Small intestine (tissue), 7 donors: ENCODE results near the gene CNTN5. TPM values are rescaled to one million over a fixed set of nuclear protein-coding genes. Genes with fewer than 3 reads are reported as not detected.

Experiments used
- DNase-seq, 2 donors: peaks; one replicate each; pipeline versions ENCODE4 v3.0.0 to v3.0.0-alpha.2; 2013
- FAIRE-seq: peaks from 2 replicates; lab custom pipeline; 2012; peaks lifted over from hg19 to GRCh38; lab: Jason Lieb, UNC
- H3K27ac ChIP-seq, 3 donors: one replicate each; pipeline ENCODE4 v1.5.1; 2013; ENCODE audit warnings: low read length in 2 of 3, mild to moderate bottlenecking in 2 of 3, control low read depth in 1 of 3, inconsistent platforms in 1 of 3, low read depth in 1 of 3, moderate library complexity in 1 of 3
- H3K27me3 ChIP-seq, 3 donors: one replicate each; pipeline ENCODE4 v1.6.1; 2013; ENCODE audit warnings: low read length in 3 of 3, inconsistent platforms in 1 of 3; ENCODE audit not compliant: control insufficient read depth in 3 of 3, insufficient read depth in 3 of 3
- H3K36me3 ChIP-seq, 3 donors: one replicate each; pipeline ENCODE4 v1.6.1; 2013; ENCODE audit warnings: low read length in 3 of 3, inconsistent platforms in 1 of 3, low read depth in 1 of 3, mild to moderate bottlenecking in 1 of 3, moderate library complexity in 1 of 3; ENCODE audit not compliant: control insufficient read depth in 3 of 3, insufficient read depth in 2 of 3
- H3K4me1 ChIP-seq, 3 donors: one replicate each; pipeline ENCODE4 v1.6.1; 2013; ENCODE audit warnings: low read length in 2 of 3, inconsistent platforms in 1 of 3, low read depth in 1 of 3, mild to moderate bottlenecking in 1 of 3, moderate library complexity in 1 of 3; ENCODE audit not compliant: control insufficient read depth in 3 of 3, insufficient read depth in 2 of 3
- H3K4me3 ChIP-seq, 3 donors: one replicate each; pipeline ENCODE4 v1.5.1; 2013; ENCODE audit warnings: low read length in 3 of 3, control low read depth in 1 of 3, inconsistent platforms in 1 of 3, low read depth in 1 of 3, mild to moderate bottlenecking in 1 of 3, moderate library complexity in 1 of 3
- H3K9me3 ChIP-seq, 2 donors: one replicate each; pipeline ENCODE4 v1.6.1; 2013; ENCODE audit warnings: low read depth in 1 of 2, low read length in 1 of 2; ENCODE audit not compliant: control insufficient read depth in 2 of 2, insufficient read depth in 1 of 2
- WGBS, 3 donors: extraction: QIAGEN DNeasy Blood & Tissue Kit; methylation state at CpG; one replicate each; pipeline ENCODE4 v1.1.7; 2013; 5-methylcytosine and 5-hydroxymethylcytosine counted together
- polyA plus RNA-seq, 4 donors: library from polyadenylated mRNA; stranded (reverse) in 3 of 4; unstranded in 1 of 4; fragments of 200-250 nt in 3 of 4; fragments of 120-200 nt in 1 of 4; gene quantifications; one replicate each; pipeline versions ENCODE4 v1.2.1 to v1.2.3, GENCODE V29; 2013
- donor health status: healthy with polysubstance abuse.
- donor health status: control.
- donor health status: control.
- donor health status: Bipolar disorder and iron deficiency.
- donor health status: healthy.

CNTN5 gene
- polyA plus RNA-seq, 4 donors, result 0.04 to 0.09 TPM; not detected in 2

GRCh38 chr11:99316776-99317520, 296.2 kb downstream of the CNTN5 start:
- Histone ChIP-seq H3K4me1 (no peaks in the 10 kb centered on the region), H3K4me3 (no peak overlapping the region), H3K27ac (no peak overlapping the region), H3K9me3 (no peaks in the 10 kb centered on the region), H3K36me3 (no peaks in the 10 kb centered on the region), H3K27me3 (no peaks in the 10 kb centered on the region)
- WGBS, 3 donors, result 50 to 61% (median 55%) methylated on average over 13 of the region's 13 CpGs
- DNase-seq, result no peak
- FAIRE-seq, result no peak

DNA sequence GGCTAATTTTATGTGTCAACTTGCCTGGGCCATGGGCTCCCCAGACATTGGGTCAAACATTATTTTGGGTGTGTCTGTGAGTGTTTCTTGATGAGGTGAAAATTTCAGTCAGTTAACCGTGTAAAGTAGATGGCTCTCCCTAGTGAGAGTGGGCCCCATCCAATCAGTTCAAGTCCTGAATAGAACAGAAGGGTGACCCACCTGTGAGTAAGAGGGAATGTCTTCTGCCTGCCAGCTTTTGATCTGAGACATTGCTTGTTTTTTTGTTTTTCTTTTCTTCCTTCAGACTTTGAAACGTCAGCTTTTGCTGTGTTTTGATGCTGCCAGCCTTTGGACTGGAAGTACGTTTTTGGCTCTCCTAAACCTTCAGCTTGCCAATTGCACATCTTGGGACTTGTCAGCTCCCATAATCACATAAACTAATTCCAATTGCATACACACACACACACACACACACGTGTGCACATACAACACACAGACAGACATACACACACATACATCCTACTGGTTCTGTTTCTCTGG, 300.1 kb downstream of the CNTN5 start:
- Histone ChIP-seq H3K27me3 (no peaks in the 10 kb centered on the region), H3K4me3 (no peak overlapping the region), H3K36me3 (no peaks in the 10 kb centered on the region), H3K9me3 (no peaks in the 10 kb centered on the region), H3K4me1 (no peaks in the 10 kb centered on the region), H3K27ac (no peak overlapping the region)
- no peak for DNase-seq
- WGBS, 3 donors, result 60 to 65% (median 64%) methylated on average over 4 of the region's 4 CpGs
- FAIRE-seq, result no peak

DNA sequence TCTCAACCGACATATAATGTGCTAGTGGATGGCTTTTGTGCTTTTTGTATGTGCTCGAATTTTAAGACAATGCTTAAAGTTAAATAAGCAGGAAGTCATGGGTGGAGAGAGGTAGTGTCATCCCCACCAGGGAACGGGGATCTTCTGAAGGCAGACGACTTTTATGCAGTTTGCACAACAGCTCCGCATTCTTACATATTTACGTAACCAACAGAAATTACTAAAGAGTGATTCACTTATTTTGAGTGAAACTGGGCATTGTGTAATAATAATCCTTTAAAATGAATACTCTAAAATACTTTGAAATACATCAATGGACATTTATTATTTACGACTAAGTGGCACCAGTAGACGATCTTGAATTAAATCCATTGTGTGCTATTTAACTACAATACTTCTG, 305.1 kb downstream of the CNTN5 start:
- H3K27me3 ChIP-seq, result no peaks in the 10 kb centered on the region
- no peak for DNase-seq
- H3K4me3 ChIP-seq, result no peak overlapping the region
- no peaks in the 10 kb centered on the region for H3K36me3 ChIP-seq
- WGBS, 3 donors, result 69 to 76% (median 73%) methylated on average over 8 of the region's 8 CpGs
- no peak overlapping the region for H3K27ac ChIP-seq
- H3K9me3 ChIP-seq, result no peaks in the 10 kb centered on the region
- FAIRE-seq, result no peak
- H3K4me1 ChIP-seq, result no peaks in the 10 kb centered on the region

DNA sequence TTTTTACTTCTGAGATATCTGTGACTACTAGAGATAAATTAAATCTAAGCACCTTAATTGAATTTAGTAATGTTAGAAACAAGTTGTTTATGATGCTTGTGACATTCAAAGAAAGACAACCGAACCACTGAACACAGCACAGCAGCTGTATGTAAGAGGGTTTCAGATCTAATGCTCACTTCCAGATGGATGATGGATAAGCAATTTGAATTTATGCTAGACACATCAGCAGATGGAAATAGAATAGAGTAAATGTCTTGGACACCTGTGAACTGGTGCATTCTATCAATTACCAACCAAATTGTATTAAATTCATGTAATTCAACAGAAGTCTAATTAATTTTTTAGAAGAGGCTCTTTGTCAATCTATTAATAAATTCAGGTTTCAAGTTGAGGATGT, 306.3 kb downstream of the CNTN5 start:
- Histone ChIP-seq H3K27me3 (no peaks in the 10 kb centered on the region), H3K4me1 (no peaks in the 10 kb centered on the region), H3K4me3 (no peak overlapping the region), H3K9me3 (no peaks in the 10 kb centered on the region), H3K27ac (no peak overlapping the region), H3K36me3 (no peaks in the 10 kb centered on the region)
- WGBS, 3 donors, result 76 to 89% (median 77%) methylated on average over 1 of the region's 1 CpG
- FAIRE-seq, result no peak
- DNase-seq, result no peak

DNA sequence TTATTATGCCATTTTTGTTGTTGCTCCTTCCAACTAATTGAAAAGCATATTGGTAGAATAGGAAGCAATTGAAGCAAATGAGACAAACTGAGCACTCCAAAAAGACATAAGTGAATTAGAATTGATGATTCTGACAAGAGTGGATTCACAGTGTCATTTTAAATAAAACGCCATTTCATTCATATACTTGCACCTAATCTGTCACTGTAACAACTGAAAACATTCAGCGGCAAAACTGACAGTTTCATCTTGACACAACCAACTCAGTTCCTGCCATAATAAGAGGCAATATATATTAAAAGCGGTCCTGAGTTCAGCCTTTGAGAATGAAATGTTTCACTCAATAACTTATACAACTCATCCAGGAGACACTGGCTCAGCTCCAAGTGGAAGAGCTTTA, 306.8 kb downstream of the CNTN5 start:
- Histone ChIP-seq H3K4me1 (no peaks in the 10 kb centered on the region), H3K4me3 (no peak overlapping the region), H3K36me3 (no peaks in the 10 kb centered on the region), H3K27me3 (no peaks in the 10 kb centered on the region), H3K9me3 (no peaks in the 10 kb centered on the region), H3K27ac (no peak overlapping the region)
- FAIRE-seq (no peak), DNase-seq (no peak)
- WGBS, 3 donors, result 83 to 88% (median 85%) methylated on average over 3 of the region's 3 CpGs

- DNase-seq (no peak), FAIRE-seq (no peak)
- Histone ChIP-seq H3K9me3 (no peaks in the 10 kb centered on the region), H3K4me1 (no peaks in the 10 kb centered on the region), H3K4me3 (no peak overlapping the region), H3K27me3 (no peaks in the 10 kb centered on the region), H3K36me3 (no peaks in the 10 kb centered on the region), H3K27ac (no peak overlapping the region)
- WGBS, 3 donors, result 80 to 85% (median 82%) methylated on average over 1 of the region's 1 CpG
Observed at GRCh38 chr11:99333621-99334020, 312.9 kb downstream of the CNTN5 start.

DNA sequence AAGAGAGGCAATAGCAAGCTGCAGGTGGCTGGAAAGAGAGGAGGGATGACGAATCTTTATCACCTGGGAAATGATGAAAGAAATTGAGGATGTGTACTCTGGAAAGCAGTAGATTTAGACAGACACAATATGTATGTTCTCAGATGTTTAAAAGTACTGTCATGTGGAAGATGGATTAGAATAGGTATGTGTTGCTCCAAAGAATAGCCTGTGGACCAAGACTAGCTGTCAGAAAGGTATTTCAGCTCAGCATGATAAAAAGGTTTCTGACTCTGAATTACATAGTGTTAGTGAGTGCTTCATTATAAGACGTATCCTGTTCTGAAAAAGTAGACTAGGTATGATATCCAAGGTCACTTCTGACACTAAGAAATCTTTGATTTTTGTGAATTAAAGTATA, 322.4 kb downstream of the CNTN5 start:
- Histone ChIP-seq H3K9me3 (no peaks in the 10 kb centered on the region), H3K4me3 (no peak overlapping the region), H3K27ac (no peak overlapping the region), H3K36me3 (no peaks in the 10 kb centered on the region), H3K27me3 (no peaks in the 10 kb centered on the region), H3K4me1 (no peaks in the 10 kb centered on the region)
- DNase-seq (no peak), FAIRE-seq (no peak)
- WGBS, 3 donors, result 49 to 57% (median 49%) methylated on average over 2 of the region's 2 CpGs

- Histone ChIP-seq H3K4me3 (no peak overlapping the region), H3K36me3 (no peaks in the 10 kb centered on the region), H3K4me1 (no peaks in the 10 kb centered on the region), H3K27ac (no peak overlapping the region), H3K27me3 (no peaks in the 10 kb centered on the region), H3K9me3 (no peaks in the 10 kb centered on the region)
- no peak for DNase-seq
- no peak for FAIRE-seq
- WGBS, 3 donors, result 66 to 82% (median 67%) methylated on average over 5 of the region's 5 CpGs
Observed at GRCh38 chr11:99349151-99349673, 328.5 kb downstream of the CNTN5 start.
